GM10266 (cell line): ENCODE results near the gene CSF2RB.
A peak's percentile ranks its signal among the peaks of the same experiment; 100 is the strongest.

Experiments
- DNase-seq: peaks from one replicate; pipeline ENCODE4 v3.0.0; 2012; ENCODE audit errors: extremely low spot score
- CTCF ChIP-seq: IDR thresholded peaks from 2 replicates; pipeline ENCODE4 v1.5.1; 2012; ENCODE audit warnings: mild to moderate bottlenecking, low read depth; ENCODE audit not compliant: control insufficient read depth, insufficient read depth; ENCODE audit errors: missing control alignments

The CSF2RB gene

DNA sequence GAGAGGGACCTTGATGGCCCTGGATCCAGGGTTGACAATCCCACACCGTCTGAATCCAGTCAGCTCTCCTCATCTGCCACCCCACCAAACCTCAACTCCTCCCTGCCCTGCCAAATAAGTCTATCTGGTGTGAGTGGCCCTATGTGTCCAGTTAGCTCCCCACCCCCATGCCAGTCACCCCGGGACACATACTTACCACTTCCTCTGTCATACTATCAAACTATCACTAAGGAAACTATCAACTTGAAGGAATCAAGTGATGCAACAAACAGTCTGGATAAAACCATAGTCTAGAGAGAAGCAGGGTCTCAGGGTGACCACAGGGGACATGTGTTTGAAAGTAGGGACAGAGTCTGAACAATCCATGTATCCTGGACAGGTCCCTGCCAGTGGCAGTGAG lies 13.2 kb upstream of the CSF2RB start:
- TF ChIP-seq CTCF: no peak
- no peak for DNase-seq

- no peak for DNase-seq
- no peak for TF ChIP-seq CTCF
Observed at GRCh38 chr22:36900880-36901279, 12.5 kb upstream of the CSF2RB start.

GRCh38 chr22:36901411-36902142 lies 11.9 kb upstream of the CSF2RB start:
- peak; percentile 78 for DNase-seq
- TF ChIP-seq CTCF: no peak

GRCh38 chr22:36902143-36902926 lies 11.1 kb upstream of the CSF2RB start:
- no peak for TF ChIP-seq CTCF
- no peak for DNase-seq

DNA sequence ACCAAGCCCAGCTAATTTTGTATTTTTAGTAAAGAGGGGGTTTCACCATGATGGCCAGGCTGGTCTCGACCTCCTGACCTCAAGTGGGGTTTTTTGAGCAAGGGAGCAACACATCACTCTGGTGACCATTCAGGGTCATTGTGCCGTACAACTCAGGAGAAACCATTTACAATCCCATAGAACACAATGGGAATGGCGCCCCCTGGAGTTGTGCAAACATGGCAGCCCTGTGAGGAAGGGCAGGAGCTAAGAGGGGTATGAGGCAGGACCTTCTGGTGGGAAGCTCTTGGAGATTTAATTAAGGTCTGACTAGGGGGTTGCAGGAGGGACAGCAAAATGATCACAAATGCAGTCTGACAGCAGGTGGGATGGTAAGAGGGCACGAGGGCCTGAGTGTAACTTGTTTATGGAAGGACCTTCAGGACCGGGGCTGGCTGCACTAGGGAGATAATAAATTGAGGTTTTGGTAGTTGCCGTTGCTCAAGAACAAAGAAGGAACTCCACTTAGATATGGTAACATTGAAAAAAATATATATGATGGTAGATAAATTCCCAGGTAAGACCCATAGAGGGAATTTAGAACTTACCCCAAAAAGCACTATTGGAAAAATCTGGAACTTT lies 9.1 kb upstream of the CSF2RB start:
- peak; percentile 26 for TF ChIP-seq CTCF
- DNase-seq: no peak

DNA sequence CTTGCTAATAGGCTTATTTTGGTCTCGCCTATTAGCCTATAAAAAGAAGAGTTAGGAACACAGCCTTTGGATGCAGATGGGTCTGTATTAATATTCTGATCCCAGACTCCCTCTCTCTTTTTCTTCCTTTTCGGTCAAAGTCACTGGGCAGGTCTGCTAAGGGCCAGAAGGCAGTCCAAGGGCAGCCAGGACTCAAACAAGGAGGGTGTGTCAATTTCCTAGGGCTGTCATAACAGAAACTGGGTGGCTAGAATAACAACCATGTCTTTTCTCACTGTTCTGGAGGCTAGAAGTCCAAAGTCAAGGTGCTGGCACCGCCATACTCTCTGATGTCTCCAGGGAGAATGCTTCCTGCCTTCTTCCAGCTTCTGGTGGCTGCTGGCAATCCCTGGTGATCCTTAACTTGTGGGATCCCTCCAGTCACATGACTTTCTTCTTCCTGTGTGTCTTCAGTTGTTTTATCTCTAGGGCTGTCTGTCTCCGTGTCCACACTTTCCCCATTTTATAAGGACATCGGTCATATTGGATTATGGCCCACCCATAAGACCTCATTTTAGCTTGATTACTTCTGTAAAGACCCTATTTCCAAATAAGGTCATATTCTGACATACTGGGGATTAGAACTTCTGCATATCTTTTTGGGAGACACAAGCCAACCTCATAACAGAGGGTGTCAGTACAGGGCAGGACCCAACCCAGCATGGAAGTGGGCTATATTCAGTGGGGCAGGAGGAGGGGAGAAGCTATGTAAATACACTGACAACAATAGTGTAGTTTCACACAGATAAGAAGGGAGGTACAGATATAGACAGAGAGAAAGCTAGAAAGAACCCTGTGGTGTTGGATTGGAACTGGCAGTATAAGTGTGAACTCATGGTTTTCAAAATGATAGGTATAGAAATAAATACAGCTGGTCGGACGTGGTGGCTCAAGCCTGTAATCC lies 5.9 kb upstream of the CSF2RB start:
- no peak for TF ChIP-seq CTCF
- DNase-seq: no peak
